GM12801 (cell line): ENCODE results near the gene OTOGL.

Experiments
- CTCF ChIP-seq: IDR thresholded peaks from one replicate; pipeline ENCODE4 v1.5.1; 2011; ENCODE audit warnings: control low read depth; ENCODE audit not compliant: insufficient read length; ENCODE audit errors: extremely low read depth

OTOGL gene

GRCh38 chr12:80212938-80213645 lies 113.8 kb downstream of the OTOGL start:
- no peak for TF ChIP-seq CTCF

GRCh38 chr12:80213871-80214270 lies 114.5 kb downstream of the OTOGL start:
- TF ChIP-seq CTCF = no peak

- no peak for TF ChIP-seq CTCF
Observed at GRCh38 chr12:80217011-80217535, 117.7 kb downstream of the OTOGL start.

- no peak for TF ChIP-seq CTCF
Observed at GRCh38 chr12:80219345-80219744, 120.0 kb downstream of the OTOGL start.

- TF ChIP-seq CTCF = no peak
Observed at GRCh38 chr12:80222261-80222660, 122.9 kb downstream of the OTOGL start.

GRCh38 chr12:80226576-80226975 lies 127.2 kb downstream of the OTOGL start:
- TF ChIP-seq CTCF = no peak

- no peak for TF ChIP-seq CTCF
Observed at GRCh38 chr12:80230068-80230467, 130.7 kb downstream of the OTOGL start.
